T47D (cell line): ENCODE data around the gene UTS2.

Experiments
- DNase-seq, 2 experiments: peaks; one replicate each; pipeline versions ENCODE4 v3.0.0 to v3.0.0-alpha.2; 2011 to 2012; ENCODE audit warnings: low read depth in 1 of 2, low spot score in 1 of 2
- JUND ChIP-seq: IDR thresholded peaks from 2 replicates; pipeline ENCODE4 v1.6.1; 2012; ENCODE audit warnings: low read depth
- in situ Hi-C: cut with HindIII; loops from 2 replicates; pipeline ENCODE4 v1.10.0; 2016; ENCODE audit warnings: low sequenced_read_pairs, low pct_unique_long_range_greater_than_20kb

The UTS2 gene

DNA sequence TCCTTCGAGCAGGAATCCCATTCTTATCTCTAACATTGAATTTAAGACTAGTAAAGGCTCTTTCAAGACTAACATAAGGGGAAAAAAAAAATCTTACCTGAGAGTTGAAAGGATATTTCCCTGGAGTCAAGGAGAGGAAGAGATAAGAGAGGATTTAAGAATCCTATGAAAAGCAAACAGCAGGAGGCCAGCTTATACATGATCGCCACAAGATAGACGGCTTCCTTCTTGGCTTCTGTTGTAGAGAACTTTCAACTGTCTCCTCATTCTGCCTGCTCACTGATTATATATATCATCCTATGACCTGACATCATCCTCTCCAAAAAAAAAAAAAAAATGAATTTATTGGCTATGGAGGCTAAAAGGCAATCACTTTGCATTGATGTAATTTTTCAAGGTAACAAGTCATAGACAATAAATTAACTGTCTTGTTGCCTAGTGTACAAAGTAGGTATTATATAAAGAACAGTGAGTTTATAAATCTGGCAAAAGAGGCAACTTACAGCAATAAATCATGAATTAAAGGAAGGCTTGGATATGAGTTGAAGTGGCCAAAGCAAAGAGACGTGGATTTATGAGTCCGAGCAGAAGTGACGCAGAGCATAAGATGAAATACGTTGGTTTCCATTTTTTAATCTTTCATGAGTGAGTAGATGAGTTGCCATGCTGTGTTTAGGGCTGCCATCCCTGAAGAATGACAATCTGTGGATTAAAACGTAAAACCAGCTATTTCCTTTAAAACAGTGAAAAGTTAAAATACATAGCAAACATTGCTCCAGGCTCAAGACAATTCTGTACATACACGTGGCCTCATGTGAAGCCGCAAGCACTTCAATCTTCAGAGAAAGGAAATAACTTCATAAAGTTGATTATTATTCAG, at the start of gene UTS2:
UTS2 (minus strand) TSS at position 262 of the 880 bp plus-strand sequence; CDS start at position 200, 62 bp downstream.
- in situ Hi-C loops: no loop called here
- DNase-seq: no peak
- TF ChIP-seq JUND: no peak

- in situ Hi-C loops: no loop called here
- no peak for DNase-seq
- no peak for TF ChIP-seq JUND
Observed at GRCh38 chr1:7899741-7900140, 46.9 kb upstream of the UTS2 start.

DNA sequence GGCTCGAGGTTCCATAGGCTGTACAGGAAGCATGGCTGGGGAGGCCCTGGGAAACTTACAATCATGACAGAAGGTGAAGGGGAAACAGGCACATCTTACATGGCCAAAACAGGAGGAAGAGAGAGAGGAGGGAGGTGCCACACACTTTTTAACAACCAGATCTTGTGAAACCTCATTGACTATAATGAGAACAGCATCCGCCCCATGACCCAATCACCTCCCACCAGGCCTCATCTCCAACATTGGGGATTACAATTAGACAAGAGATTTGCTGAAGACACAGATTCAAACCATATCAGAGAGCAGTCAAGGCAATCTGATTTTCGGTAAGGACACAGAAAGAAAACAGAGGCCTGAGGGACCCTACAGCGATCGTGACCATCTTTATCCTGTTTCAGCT, 46.1 kb upstream of the UTS2 start:
- in situ Hi-C loops: no loop called here
- no peak for DNase-seq
- TF ChIP-seq JUND: no peak

DNA sequence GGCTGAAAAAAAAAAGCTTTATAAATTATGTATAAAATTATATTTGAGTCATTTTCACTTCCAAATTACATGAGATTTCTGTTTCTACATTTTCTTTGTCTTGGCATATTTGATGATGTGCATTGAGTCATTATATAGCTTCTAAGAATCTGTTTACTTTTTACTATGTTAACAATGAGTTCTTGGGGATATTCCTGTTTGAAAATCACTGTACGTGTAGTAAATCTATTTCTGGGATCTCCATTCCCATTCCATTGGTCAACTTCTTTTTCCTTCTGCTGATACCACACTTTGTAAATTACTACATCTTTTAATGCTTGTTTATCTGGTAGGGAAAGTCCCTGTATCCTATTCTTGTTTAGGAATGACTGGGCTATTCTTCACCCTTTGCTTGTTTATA, 44.1 kb upstream of the UTS2 start:
- TF ChIP-seq JUND: no peak
- DNase-seq: no peak
- in situ Hi-C loops: no loop called here

DNA sequence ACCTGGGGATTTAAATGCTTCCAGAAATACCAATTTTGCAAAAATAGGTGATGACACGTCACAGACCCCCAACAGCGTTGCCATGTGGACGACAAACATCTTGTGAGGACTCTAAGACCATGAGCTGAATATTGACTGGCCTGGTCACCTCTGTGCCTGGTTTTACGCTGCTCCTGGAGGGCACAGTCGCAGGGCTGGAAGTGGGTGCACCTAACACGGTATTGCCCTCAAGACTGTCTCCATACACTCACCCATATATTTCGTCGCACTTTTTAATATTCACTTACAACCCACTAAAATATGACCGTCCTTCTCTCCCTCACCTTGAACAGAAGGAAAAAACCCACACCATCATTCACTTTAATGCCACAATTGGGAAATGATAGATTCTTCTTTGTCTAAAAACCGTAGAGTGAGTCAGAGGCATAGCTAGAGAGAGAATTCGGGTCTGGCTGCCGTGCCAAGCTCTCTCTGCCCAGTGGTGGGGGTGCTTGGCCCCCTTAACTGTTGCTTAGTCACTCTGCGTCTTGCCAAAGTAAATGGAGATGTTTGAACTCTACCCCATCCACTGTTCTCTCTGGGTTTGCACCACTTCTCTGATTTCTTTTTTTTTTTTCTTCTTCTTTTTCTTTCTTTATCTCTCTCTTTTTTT, 40.8 kb upstream of the UTS2 start:
- in situ Hi-C loops: no loop called here
- no peak for TF ChIP-seq JUND
- no peak for DNase-seq

GRCh38 chr1:7891804-7892203, 38.9 kb upstream of the UTS2 start:
- in situ Hi-C loops: no loop called here
- no peak for DNase-seq
- no peak for TF ChIP-seq JUND

- DNase-seq: no peak
- in situ Hi-C loops: no loop called here
- TF ChIP-seq JUND: no peak
Observed at GRCh38 chr1:7890853-7891252, 38.0 kb upstream of the UTS2 start.

- in situ Hi-C loops: no loop called here
- no peak for TF ChIP-seq JUND
- no peak for DNase-seq
Observed at GRCh38 chr1:7888248-7889081, 35.6 kb upstream of the UTS2 start.

DNA sequence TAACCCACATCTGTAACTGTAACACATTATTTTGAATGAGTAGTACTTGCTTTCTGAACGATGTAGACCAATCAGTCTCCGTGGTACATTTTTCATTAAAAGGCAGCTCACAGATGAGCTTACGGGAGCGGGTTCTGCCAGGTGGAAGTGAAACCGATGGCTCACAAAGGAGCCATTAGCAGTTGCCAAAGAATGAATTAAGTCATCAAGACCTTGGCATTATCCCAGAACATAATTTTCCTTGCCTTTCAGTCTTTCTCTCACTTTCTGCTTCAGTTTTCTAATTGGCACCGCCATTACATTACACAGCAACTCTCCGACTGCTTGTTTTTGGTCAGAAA, 33.5 kb upstream of the UTS2 start:
- in situ Hi-C loops: no loop called here
- TF ChIP-seq JUND: no peak
- no peak for DNase-seq

DNA sequence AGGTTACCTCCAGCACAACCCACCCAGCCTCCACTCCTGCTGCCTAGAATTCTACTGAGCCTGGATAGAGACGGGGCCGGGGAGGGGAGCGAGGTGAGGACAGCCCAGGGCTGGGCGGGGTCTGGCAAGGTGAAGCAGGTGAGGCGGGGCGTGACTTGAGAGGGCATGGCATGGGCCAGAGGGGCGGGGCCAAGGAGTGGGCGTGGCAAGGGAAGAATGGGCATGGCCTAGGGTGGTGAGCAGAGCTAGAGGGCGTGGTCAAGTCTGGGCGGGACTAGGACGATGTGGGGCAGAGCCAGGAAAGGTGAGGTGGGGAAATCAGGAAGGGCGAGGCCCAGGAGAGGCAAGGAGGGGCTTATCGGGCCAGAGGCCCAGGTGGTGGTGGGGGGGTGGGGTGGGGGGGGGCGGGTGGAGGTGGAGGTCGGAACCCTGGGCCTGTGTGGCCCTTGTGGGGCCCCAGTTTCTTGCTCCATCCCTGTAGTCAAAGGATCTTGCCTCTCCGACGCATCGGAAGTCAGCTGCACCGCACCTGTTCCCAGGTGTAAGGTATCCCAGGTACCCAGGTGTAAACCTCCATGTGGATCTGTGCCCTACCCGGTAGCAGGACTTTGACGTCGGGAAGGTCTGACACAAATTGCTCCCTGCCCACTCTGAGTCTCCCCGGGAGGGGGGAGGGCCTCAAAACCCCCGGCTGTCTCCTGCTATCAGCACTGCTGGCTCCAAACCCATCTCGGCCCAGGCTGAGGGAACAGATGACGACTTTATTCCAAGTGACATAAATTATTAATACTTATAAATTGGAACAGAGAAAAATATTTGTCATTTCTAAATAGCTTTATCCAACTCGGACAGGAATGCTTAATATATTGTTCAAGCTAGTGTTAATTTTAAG, 32.9 kb upstream of the UTS2 start:
- in situ Hi-C loops: no loop called here
- no peak for TF ChIP-seq JUND
- peak; percentile 80 to 96 for DNase-seq

GRCh38 chr1:7884757-7885156, 31.9 kb upstream of the UTS2 start:
- no peak for DNase-seq

GRCh38 chr1:7879228-7879627, 26.4 kb upstream of the UTS2 start:
- TF ChIP-seq JUND: no peak
- in situ Hi-C loops: no loop called here
- no peak for DNase-seq

More at GRCh38 chr1:7884757-7885156, 31.9 kb upstream of the UTS2 start:
- in situ Hi-C loops: no loop called here
- TF ChIP-seq JUND: no peak
